Adipocyte (in vitro differentiated cells): ENCODE data around the gene C15orf39.
"Not testable (repeated sequence)": the region's sequence is repeated elsewhere in the genome, so short reads cannot be mapped to it uniquely, and the experiment has no call there.

Source experiments
- DNase-seq: peaks from one replicate; pipeline ENCODE4 v3.0.0-alpha.2; 2015; ENCODE audit warnings: low read depth
- H3K27me3 ChIP-seq: replicated peaks from 2 replicates; pipeline ENCODE4 v1.7.0; 2013; ENCODE audit warnings: mild to moderate bottlenecking, low read length, moderate library complexity; ENCODE audit not compliant: control insufficient read depth, insufficient read depth
- H3K36me3 ChIP-seq: 2 replicates; pipeline ENCODE4 v1.7.0; 2013; ENCODE audit warnings: low read length, mild to moderate bottlenecking, moderate library complexity; ENCODE audit not compliant: control insufficient read depth, insufficient read depth, severe bottlenecking
- H3K4me1 ChIP-seq: 2 replicates; pipeline ENCODE4 v1.7.0; 2013; ENCODE audit warnings: mild to moderate bottlenecking, low read length, moderate library complexity; ENCODE audit not compliant: control insufficient read depth, insufficient read depth
- H3K4me3 ChIP-seq: 2 replicates; pipeline ENCODE4 v1.7.0; 2013; ENCODE audit warnings: mild to moderate bottlenecking, low read length, moderate library complexity
- H3K9ac ChIP-seq: 2 replicates; pipeline ENCODE4 v1.7.0; 2013; ENCODE audit warnings: mild to moderate bottlenecking, low read length, moderate library complexity
- H3K9me3 ChIP-seq: 2 replicates; pipeline ENCODE4 v1.7.0; 2013; ENCODE audit warnings: mild to moderate bottlenecking, low read length, moderate library complexity; ENCODE audit not compliant: control insufficient read depth

C15orf39 gene

DNA sequence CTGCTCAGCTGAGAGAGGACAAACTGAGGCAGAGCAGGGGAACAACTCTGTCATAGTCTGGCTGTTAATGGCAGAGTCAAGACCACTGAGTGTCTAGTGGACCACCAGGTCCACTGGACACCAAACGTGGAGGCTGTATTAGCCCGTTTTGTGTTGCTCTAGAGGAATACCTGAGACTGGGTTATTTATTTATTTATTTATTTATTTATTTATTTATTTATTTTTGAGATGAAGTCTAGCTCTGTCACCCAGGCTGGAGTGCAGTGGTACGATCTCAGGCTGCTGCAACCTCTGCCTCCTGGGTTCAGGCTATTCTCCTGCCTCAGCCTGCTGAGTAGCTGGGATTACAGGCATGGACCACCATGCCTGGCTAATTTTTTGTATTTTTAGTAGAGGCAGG is 15.9 kb downstream of the C15orf39 start:
- not testable (repeated sequence) for H3K4me1 ChIP-seq, H3K9me3 ChIP-seq, H3K27me3 ChIP-seq, DNase-seq, H3K9ac ChIP-seq, H3K36me3 ChIP-seq, H3K4me3 ChIP-seq

DNA sequence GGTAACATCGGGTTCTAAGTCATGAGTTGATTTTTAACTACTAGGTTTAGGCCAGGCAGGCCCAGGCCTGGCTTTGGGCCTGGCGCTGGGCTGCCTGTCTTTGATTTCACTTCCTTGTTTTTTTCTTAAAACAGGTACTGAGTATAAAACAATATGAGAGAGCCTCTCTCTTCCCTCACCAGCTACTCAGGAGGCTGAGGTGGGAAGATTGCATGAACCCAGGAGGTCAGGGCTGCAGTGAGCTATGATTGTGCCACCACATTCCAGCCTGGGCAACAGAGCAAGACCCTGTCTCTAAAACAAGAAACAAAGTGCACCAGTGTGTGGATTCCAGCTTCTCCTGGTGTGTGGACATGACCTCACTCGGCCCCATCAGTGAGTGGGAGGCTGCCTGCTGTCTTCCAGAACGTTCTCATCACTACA is 17.8 kb downstream of the C15orf39 start:
- not testable (repeated sequence) for H3K9ac ChIP-seq, H3K4me1 ChIP-seq, H3K36me3 ChIP-seq, H3K4me3 ChIP-seq, DNase-seq, H3K9me3 ChIP-seq
- H3K27me3 ChIP-seq = peaks cover 10% of the 10 kb centered on the region

DNA sequence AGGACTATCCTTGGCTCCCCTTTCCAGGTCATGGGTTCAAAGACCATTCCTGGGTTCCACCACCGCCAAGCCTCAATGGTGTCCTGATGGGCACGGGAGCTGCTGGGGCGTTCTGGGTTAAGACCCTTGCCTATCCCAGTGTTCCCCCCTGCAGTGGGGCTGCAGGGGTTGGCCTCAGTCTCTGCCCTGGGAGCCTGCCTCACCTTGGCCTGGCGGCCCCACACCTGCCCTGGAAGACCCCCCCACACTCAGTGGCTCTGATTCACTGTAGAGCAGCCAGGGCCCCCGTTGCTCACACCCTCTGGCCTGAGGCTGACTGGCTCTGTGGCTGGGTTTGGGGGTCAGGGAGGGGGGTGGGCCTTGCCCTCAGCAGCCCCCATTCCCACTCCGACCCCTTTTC is 22.0 kb downstream of the C15orf39 start:
- H3K4me3 ChIP-seq = no peak overlapping the region
- H3K4me1 ChIP-seq = no peaks in the 10 kb centered on the region
- H3K9ac ChIP-seq = no peak overlapping the region
- DNase-seq = no peak
- H3K9me3 ChIP-seq = no peaks in the 10 kb centered on the region
- peaks cover 38% of the 10 kb centered on the region for H3K27me3 ChIP-seq
- H3K36me3 ChIP-seq = no peaks in the 10 kb centered on the region

DNA sequence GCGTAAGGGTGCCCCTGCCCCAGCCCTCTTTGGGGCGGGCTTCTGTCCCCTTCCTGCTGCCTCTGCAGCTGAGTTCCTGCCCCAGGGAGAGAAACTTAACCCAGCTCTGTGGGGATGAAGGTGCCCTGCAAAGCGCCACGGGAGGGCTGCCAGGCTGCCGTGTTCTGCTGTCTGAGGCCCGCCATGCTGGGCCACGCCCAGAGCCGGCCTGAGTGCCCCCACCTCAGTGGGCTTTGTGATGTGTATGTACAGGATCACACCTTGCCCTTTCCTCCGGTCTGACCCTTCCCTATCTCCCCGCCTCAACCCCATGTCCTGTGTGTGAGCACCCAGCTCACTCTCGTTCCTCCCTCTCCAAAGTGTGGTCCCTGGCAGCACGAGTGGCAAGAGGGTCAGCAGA is 22.6 kb downstream of the C15orf39 start:
- Histone ChIP-seq H3K9ac (no peak overlapping the region), H3K27me3 (peaks cover 38% of the 10 kb centered on the region), H3K9me3 (no peaks in the 10 kb centered on the region), H3K36me3 (no peaks in the 10 kb centered on the region), H3K4me3 (no peak overlapping the region), H3K4me1 (no peaks in the 10 kb centered on the region)
- DNase-seq = no peak

DNA sequence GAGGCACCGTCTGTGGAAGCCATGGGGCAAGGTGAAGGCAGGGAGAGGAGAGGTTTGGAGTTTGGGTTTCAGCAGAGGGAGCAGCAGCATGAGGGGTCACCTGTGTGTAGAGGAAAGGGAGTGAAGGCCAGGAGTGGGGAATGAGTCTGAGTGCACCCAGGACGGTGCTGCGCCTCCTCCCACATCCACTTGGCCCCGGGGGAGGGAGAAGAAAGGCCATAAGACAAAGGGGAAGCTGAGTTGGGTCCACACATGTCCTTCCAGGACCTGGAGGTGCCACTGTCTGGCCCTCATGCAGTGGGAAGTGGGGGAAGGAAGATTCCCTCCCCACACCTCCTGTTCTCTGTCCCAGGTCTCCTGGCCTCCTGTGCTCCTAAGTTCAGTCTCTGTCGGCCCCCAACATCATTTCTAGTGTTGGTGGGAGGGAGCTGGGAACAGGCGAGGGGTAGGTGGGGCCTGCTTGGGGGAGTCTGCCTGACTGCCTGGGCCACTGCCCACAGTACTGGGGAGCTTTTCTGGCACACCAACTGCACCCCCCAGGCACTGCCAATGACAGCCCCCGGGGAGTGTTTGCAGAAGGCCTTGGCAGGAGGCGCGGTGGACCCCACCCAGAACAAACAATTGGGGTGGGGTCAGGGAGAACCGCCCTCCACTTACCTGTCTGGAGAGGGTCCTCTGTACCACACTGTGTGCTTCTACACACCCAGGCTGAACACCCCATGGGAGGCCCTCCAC is 23.6 kb downstream of the C15orf39 start:
- not testable (repeated sequence) for DNase-seq, H3K36me3 ChIP-seq, H3K9me3 ChIP-seq, H3K4me3 ChIP-seq, H3K9ac ChIP-seq, H3K4me1 ChIP-seq
- H3K27me3 ChIP-seq = peaks cover 38% of the 10 kb centered on the region

DNA sequence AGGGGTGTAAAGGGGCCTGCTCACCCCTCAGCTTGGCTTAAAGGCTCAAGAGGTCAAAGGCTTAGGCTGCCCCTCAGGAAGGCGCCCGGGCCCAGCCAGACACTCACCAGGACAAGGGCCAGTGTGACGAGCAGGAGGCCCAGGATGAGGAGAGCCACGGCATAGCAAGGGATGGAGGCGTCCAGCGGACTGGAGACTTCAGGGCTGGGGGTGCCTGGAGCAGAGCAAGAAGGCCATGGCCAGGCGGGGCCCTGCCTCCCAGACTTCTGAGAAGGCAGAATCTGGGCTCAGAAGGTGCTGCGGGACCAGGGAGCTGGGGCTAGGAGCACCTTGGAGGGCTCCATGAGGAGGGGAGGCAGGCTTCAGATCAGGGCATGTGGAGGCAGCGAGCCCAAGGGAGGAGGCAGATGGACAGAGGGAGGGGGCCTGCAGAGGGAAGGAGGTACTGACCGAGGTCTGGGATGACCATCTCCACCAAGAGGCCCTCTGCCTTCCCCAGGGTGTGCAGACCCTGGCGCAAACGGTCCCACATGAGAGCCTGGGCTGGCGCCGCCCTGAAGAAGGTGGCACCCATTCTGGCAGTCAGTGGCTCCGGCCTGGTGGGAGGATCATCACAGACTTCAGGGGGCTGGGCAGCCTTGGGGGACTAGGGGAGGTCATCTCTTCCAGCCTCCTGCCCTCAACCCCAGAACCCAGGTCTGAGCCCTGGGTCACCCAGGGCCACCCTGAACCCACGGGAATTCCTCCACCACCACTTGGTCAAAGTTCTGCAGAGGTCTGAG is 24.5 kb downstream of the C15orf39 start:
- Histone ChIP-seq H3K9me3 (no peaks in the 10 kb centered on the region), H3K4me1 (peaks cover 4% of the 10 kb centered on the region), H3K36me3 (no peaks in the 10 kb centered on the region), H3K27me3 (peaks cover 38% of the 10 kb centered on the region), H3K9ac (no peak overlapping the region), H3K4me3 (no peak overlapping the region)
- no peak for DNase-seq

DNA sequence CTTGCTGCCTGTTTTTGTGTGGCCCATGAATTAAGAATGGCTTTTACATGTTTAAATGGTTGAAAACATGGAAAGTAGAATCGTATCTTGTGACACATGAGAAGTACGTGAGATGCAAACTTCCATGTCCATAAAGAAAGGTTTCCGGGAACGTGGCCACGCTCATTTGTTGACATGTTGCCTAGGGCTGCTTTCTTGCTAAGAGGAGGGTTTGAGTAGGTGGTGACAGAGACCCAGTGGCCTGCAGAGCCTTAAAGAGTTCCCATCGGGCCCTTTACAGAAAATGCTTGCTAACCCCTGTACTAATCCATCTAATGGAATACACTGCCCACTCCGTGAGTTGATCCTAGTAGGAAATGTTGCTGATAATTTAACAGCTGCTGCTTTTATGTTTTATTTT is 25.4 kb downstream of the C15orf39 start:
- not testable (repeated sequence) for H3K9me3 ChIP-seq, DNase-seq, H3K36me3 ChIP-seq, H3K9ac ChIP-seq, H3K4me1 ChIP-seq, H3K4me3 ChIP-seq
- peaks cover 46% of the 10 kb centered on the region for H3K27me3 ChIP-seq

DNA sequence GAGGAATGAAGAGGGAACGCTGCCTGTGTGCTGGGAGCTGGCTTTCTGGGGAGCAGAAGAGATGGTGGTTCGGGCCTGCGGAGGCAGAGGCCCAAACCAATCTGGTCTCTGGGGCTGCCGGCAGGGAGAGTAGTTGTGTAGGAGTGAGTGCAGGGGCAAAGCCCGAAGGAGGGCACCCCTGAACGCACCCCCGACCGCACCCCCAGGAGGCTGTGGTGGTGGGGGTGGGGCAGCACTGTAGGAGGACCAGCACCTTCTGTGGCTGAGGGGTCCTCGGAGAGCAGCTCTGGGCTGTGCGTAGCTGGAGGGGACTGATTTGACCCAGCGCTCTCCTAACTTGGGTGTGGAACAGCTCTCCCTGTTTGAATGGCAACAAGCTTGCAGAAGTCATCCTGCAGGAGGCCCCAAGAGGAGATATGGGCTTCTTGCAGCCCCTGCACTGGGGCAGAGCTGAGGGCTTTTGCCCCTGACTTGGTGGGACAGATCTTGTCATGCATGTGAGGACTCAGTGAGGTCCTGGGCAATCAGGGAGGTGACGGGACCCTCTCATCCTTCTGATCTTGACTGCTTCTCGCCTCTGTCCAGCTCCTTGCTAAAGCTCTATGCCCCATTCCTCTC is 26.1 kb downstream of the C15orf39 start:
- no peaks in the 10 kb centered on the region for H3K9me3 ChIP-seq
- H3K27me3 ChIP-seq = peaks cover 53% of the 10 kb centered on the region
- H3K4me3 ChIP-seq = no peak overlapping the region
- no peak for DNase-seq
- H3K9ac ChIP-seq = no peak overlapping the region
- H3K4me1 ChIP-seq = peaks cover 4% of the 10 kb centered on the region
- no peaks in the 10 kb centered on the region for H3K36me3 ChIP-seq

DNA sequence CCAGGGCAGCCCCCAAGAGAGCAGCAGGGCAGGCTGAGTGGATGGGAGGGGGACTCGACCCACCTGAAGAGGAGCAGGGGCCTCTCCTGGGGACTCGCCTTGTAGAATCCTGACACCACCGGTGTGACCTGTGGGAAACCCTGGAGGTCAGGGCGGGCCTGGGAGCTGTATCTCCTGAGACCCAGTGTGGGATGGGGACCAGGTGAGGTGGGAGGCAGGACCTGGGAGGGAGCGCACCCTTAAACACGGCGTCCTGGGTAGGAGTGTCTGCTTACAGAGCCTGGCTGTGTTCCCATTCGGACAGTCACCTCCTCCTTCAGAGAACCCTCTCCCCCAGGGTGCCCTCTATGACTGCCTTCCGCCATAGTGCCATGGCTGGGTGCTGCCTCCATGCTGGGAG is 27.1 kb downstream of the C15orf39 start:
- H3K36me3 ChIP-seq = no peaks in the 10 kb centered on the region
- H3K4me3 ChIP-seq = no peak overlapping the region
- no peak overlapping the region for H3K9ac ChIP-seq
- DNase-seq = no peak
- peaks cover 60% of the 10 kb centered on the region for H3K27me3 ChIP-seq
- H3K4me1 ChIP-seq = peaks cover 4% of the 10 kb centered on the region
- no peaks in the 10 kb centered on the region for H3K9me3 ChIP-seq

DNA sequence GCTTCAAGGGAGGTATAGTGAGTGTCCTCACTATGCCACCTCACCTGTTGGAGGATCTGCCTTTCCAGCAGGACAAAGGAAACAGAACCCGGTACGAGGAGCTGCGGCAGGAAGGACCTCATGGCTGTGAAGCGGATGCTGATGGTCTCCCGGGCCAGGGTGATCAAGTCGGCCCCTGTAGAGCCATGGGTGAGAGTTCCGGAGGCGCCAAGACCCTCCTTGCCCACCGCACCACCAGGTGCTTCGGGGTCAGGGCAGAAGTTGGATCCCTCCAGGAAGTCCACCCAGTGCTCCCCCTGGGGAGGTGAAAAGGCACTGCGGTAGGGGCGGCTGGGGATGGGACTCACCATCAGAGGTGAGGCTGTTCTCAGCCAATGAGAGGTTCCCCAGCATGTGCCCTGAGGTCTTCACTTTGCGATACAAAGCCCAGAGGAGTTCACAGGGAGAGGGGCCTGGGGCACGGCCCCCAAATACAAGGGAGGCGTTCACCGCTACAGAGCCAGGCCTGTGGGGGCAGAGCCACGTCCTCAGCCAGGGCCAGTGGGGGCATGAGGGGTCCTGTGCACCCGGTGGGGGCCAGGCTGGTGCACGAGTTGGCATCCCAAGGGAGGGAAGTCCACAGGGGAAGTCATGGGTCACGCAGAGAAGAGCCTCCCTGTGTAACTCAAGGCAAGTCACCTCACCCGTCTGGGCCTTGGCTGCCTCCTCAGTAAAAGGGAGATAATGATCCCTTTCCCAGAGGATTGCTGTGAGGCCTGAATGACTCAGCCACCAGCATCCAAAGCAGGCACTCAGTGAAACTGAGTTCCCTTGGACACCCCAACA is 27.7 kb downstream of the C15orf39 start:
- no peak overlapping the region for H3K9ac ChIP-seq
- peaks cover 4% of the 10 kb centered on the region for H3K4me1 ChIP-seq
- H3K4me3 ChIP-seq = no peak overlapping the region
- peaks cover 58% of the 10 kb centered on the region for H3K27me3 ChIP-seq
- H3K9me3 ChIP-seq = no peaks in the 10 kb centered on the region
- DNase-seq = no peak
- H3K36me3 ChIP-seq = no peaks in the 10 kb centered on the region

DNA sequence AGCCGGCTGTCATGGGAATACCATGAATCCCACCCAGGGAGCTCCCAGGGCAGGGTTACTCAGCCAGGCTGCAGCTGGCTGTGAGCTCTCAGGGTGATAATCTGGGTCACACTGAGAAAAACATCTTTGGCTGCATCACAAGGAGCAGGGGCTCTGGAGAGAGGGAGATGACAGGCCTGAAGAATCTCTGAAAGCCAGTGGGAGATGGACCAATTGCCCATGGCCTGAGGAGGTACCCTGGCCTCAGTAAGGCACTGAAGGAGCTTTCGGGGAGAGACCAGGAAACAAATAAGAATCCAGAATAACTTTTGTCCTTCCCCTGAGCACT is 28.3 kb downstream of the C15orf39 start:
- H3K36me3 ChIP-seq = no peaks in the 10 kb centered on the region
- no peaks in the 10 kb centered on the region for H3K9me3 ChIP-seq
- H3K4me3 ChIP-seq = no peak overlapping the region
- no peak overlapping the region for H3K9ac ChIP-seq
- no peak for DNase-seq
- peaks cover 4% of the 10 kb centered on the region for H3K4me1 ChIP-seq
- peaks cover 52% of the 10 kb centered on the region for H3K27me3 ChIP-seq
